WERI-Rb-1 (cell line): ENCODE data around the gene CPA2.

Experiments
- DNase-seq: peaks from one replicate; pipeline ENCODE4 v3.0.0-alpha.2; 2020
- H3K27ac ChIP-seq: fragments of 250-450 bp; sonication (Bioruptor Pico); 2 replicates; pipeline ENCODE4 v1.5.1; 2020; ENCODE audit warnings: mild to moderate bottlenecking, moderate library complexity
- H3K27me3 ChIP-seq: fragments of 250-450 bp; sonication (Bioruptor Pico); 2 replicates; pipeline ENCODE4 v1.5.1; 2021; ENCODE audit warnings: mild to moderate bottlenecking, low read depth, moderate library complexity; ENCODE audit not compliant: insufficient read depth, severe bottlenecking
- H3K36me3 ChIP-seq: fragments of 250-450 bp; sonication (Bioruptor Pico); 2 replicates; pipeline ENCODE4 v1.5.1; 2020; ENCODE audit warnings: mild to moderate bottlenecking, moderate library complexity
- H3K4me3 ChIP-seq: 2 replicates; pipeline ENCODE4 v1.5.1; 2011; ENCODE audit warnings: low read depth, mild to moderate bottlenecking, control low read depth, low read length
- H3K9me3 ChIP-seq: fragments of 250-450 bp; sonication (Bioruptor Pico); 2 replicates; pipeline ENCODE4 v1.5.1; 2021; ENCODE audit warnings: mild to moderate bottlenecking, moderate library complexity; ENCODE audit not compliant: severe bottlenecking
- CTCF ChIP-seq: IDR thresholded peaks from 2 replicates; pipeline ENCODE4 v1.5.1; 2011; ENCODE audit warnings: low read depth, mild to moderate bottlenecking, control low read depth, inconsistent platforms, low read length

CPA2 gene

GRCh38 chr7:130293521-130293920, 26.9 kb downstream of the CPA2 start:
- DNase-seq, result no peak
- Histone ChIP-seq H3K4me3 (no peak overlapping the region), H3K9me3 (no peaks in the 10 kb centered on the region), H3K27ac (no peak overlapping the region), H3K36me3 (no peaks in the 10 kb centered on the region), H3K27me3 (no peaks in the 10 kb centered on the region)
- TF ChIP-seq CTCF, result no peak

- DNase-seq, result no peak
- no peak overlapping the region for H3K4me3 ChIP-seq
- no peak for TF ChIP-seq CTCF
Observed at GRCh38 chr7:130294314-130294713, 27.7 kb downstream of the CPA2 start.

GRCh38 chr7:130296221-130296951, 29.7 kb downstream of the CPA2 start:
- no peak for TF ChIP-seq CTCF
- Histone ChIP-seq H3K4me3 (no peak overlapping the region), H3K36me3 (no peaks in the 10 kb centered on the region), H3K27ac (no peak overlapping the region), H3K9me3 (no peaks in the 10 kb centered on the region), H3K27me3 (no peaks in the 10 kb centered on the region)
- DNase-seq, result no peak

More at GRCh38 chr7:130294314-130294713, 27.7 kb downstream of the CPA2 start:
- no peaks in the 10 kb centered on the region for H3K9me3 ChIP-seq
- H3K27me3 ChIP-seq, result no peaks in the 10 kb centered on the region
- H3K27ac ChIP-seq, result no peak overlapping the region
- H3K36me3 ChIP-seq, result no peaks in the 10 kb centered on the region

- Histone ChIP-seq H3K4me3 (no peak overlapping the region), H3K36me3 (no peaks in the 10 kb centered on the region), H3K27ac (no peak overlapping the region), H3K27me3 (no peaks in the 10 kb centered on the region), H3K9me3 (no peaks in the 10 kb centered on the region)
- no peak for TF ChIP-seq CTCF
- no peak for DNase-seq
Observed at GRCh38 chr7:130297628-130298543, 31.2 kb downstream of the CPA2 start.

GRCh38 chr7:130298544-130299326, 32.1 kb downstream of the CPA2 start:
- DNase-seq, result no peak
- no peaks in the 10 kb centered on the region for H3K36me3 ChIP-seq
- no peak for TF ChIP-seq CTCF
- no peaks in the 10 kb centered on the region for H3K9me3 ChIP-seq
- no peak overlapping the region for H3K27ac ChIP-seq
- no peak overlapping the region for H3K4me3 ChIP-seq
- H3K27me3 ChIP-seq, result no peaks in the 10 kb centered on the region
